GM20431 (cell line): Measurements from ENCODE around the gene PIP4P1.
"Not testable (repeated sequence)": the region's sequence is repeated elsewhere in the genome, so short reads cannot be mapped to it uniquely, and the experiment has no call there.

Experiments
- in situ Hi-C: fragments of 300-500 bp; cut with MseI, MboI; formaldehyde crosslinking; loops from one replicate; pipeline ENCODE4 v1.15.0; 2020; ENCODE audit warnings: low sequenced_read_pairs; ENCODE audit not compliant: unreplicated experiment

PIP4P1 gene

DNA sequence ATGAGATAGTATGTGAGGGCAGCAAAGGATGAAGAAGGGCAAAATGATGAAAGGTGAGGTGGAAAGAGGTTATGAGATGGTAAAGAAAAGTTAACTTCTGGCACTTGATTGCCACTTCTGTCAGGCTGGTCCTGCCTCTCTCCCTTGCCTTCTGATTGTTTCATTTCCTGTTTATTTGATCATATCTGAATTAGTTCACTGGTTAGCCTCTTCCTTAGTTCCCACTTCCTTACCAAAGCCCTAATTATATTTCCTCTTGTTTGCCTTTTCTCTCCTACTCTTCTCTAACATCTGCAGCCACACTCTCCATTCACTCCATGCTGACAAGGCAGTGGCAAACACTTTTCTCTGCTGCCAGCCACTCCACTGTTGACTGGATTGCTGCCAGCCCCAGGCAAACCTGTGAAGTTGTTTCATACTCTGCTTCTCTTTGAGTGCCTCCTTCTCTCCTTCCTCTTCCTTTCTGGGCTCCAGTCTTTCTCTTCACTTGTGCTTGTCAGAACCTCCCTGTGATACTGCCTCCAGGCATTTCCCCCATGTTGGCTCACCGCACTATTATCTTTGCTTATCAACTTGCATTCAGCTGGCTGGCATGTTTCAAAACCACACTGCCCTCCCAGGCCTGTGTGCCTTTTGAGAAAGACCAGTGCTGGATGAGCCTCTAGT is 16.1 kb upstream of the PIP4P1 start:
- in situ Hi-C loops: no loop called here

DNA sequence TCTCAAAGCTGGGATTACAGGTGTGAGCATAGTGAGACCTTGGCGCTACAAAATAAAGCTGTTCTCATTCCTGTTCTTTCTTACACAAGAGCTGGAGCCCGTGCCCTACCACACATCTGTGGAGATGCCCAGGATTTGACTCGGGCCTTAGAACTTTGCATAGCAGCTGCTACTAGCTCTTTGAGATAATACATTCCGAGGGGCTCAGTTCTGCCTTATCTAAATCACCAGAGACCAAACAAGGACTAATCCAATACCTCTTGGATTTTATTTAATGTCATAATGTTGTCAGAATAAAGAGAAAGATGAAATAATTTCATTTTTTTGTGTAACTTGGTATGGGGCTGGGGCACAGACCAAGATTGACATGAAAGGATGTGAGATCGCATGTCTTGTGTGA is 15.5 kb upstream of the PIP4P1 start:
- in situ Hi-C loops: no loop called here

DNA sequence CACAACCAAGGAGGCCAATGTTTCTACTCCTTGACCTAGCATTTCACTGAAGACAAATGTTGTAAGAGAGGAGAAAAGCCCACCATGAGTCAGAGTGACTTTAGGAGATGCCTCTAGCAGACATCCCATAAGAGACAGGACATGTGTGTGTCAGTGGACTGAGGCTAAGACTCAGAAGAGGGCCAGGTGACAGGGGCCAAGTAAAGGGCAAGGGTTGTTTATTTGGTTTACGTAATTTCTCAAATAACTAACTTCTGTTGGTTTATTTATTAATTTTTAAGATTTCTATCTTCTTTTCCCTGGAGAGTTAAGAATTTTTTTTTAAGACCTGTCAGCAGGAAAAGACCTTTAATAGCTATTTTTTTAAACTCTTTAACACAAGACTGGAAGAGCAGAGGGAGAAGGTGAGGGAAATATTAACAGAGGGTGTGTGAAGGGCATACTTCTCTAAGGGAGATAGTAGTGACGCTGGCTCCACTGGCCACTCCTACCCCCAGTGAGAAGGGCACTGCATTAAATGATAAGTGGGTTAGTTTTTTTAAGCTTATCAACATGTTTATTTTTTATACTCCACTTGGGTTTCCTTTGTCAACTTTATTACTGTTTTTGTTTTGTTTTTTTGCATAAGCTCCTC is 11.4 kb upstream of the PIP4P1 start:
- in situ Hi-C loops: no loop called here

DNA sequence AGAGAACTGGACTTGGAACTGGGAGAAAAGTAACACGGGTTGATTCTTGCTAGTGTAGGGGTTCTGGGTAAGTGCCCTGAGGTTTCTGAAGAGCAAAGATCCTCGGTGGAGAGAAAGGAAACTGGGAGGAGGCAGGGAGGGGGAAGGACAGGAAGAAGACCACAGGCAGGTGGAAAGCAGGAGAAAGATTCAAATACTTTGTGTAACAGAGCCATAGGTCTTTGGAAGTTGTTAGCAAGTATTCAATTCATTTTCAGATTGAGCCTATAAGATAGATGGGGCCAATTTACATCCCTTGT is 9.3 kb upstream of the PIP4P1 start:
- in situ Hi-C loops: no loop called here

DNA sequence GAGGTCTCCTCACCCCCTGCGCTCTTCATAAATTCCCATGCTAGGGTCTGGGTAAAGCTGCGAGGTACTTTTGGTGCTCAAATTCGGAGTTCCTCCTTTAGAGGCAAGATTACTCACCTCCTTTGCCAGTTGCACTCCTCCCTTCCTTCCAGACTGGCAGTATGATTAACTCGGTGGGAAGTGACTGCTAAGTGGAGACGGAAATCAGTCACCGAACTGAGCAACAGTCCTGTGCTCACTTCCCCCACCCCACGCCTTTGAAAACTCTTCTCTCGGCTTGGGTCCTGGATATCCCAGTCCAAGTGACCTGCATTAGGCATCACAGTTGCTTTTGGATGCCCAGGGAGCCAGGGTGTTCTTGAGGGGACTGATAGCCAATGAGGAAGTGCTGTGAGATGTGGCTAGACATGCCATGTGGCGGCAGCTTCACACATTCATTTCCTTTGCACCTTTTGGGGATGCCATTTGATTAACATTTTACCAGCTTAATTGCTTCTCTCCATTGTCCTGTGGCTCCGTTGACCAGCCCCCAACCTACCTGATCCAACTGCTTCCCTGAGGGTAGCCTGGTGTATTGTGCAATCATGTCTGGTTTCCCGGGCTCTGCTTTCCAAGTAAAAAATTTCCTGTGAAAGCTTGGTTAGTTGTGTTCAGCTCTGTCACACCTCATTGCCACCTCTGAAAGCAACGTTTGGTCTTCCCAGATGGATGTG is 8.8 kb upstream of the PIP4P1 start:
- in situ Hi-C loops: no loop called here

DNA sequence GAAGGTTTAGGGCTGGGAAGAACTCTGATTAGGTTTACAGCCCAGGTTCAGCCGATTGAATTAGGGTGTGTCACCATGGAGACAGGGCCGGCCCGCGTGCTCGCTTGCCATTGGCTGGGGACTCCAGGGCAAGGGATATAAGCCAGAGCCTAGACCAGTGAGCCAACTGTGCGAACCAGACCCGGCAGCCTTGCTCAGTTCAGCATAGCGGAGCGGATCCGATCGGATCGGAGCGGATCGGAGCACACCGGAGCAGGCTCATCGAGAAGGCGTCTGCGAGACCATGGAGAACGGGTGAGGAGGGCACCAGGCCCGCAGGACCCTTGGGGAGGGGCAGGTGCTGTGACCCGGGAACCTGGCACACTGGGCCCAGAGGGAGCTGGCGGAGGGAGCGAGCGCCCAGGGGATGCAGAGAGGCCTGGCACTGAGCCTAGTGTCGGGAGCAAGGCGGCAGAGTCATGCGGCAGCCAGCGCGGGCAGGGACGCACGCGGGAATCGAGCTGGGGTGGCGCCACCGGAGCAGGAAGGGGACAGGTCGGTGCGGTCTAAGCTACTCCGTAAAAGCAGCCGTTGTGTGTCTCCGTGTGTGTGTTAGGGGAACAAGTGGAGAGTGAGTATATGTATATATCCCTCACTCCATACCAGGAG is 8.1 kb upstream of the PIP4P1 start, which contains the start of gene PNP:
PNP (plus strand) TSS at position 165 of the 648 bp plus-strand sequence; CDS start at position 284, 119 bp downstream.
- in situ Hi-C loops: no loop called here

DNA sequence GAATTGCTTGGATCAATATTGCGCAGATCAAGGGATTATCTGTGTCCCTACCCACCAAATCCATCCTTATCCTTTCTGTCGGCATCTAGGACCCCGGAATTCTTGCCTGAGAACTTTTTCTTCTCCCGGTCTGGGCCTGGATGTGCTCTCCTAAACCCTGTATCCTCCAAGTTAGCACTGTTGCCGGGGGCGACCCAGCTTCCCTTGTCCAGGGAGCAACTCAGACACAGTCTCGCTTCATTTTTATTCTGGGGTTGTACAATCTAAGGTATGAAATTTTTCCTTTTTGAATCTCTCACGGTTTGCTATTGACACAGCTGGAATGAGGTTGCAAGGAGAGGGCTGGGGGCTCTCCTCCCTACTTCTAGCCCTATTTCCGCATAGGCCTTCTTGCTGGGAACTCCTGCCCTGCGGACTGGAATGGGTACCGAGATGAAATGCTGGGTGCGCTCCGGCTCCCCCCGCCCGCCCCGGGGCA is 7.6 kb upstream of the PIP4P1 start:
- in situ Hi-C loops: no loop called here

DNA sequence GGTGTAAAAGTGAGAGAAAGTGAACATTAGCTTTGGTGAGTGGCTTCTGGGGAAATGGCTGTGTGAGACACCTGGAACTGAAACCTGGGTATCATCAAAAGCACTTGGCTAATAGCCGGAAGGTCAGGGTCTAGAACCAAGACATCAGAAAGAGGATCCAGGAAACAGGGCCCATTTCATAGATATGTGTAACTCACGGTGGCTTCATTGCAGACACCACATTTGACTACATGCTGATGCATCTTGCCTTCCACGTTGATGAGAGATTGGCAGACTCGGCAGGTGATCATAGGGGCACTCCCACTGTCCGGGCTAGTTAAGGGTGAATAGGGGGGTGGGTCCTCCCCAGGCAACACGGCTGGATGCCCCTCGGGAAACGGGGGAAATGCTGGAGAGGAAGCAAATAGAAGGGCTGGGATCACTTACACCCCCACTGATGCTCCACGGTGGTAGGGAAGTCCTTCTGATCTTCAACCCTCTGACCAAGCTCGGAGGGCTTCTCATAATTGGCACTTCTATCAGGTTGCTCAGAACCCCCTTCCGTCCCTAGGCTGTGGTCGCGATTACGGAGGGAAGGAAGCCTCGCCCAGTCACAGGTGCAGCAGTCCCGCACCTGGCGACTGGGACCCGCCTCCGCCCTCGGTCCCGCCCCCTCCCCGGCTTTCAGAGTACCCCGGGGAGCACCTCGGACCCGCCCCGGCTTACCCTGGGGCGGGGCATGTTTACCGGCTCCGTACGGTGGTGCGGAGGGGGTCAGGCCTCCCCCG is 593 bp downstream of the PIP4P1 start:
- in situ Hi-C loops: no loop called here

DNA sequence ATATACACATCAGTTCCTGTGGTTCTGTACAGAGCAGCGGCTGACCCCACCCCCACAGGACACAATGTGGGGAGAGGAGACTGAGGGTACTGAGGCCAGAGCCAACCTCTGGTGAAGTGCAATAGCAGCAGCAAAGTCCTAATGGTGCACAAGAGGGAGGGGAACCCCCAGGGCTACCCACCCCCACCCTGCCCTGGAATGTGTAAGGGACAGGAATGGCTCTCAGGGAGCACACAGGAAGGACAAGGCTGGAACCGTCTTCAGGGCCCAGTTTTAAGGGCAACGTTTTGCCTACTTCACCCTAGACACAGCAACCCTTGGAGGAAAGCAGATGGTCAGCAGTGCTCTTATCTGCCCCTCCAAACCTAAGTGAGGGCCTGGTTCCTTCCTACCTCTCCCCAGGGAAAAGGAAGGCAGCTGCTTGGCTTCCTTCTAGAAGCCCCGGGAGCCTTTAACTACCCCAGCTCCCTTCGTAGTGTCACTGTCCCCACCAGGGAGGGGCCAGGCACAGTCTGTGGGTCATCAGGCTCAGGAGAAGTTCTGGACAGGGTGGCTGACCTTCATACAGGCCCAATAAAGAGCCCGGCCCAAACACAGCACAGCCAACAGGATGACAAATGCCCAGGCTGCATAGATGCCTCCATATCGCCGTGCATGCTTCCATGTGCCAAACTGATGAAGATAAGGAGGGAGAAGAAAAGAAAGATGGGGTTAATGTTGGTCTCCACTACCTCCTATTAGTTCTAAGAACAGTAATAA is 3.0 kb downstream of the PIP4P1 start:
- in situ Hi-C loops: no loop called here

DNA sequence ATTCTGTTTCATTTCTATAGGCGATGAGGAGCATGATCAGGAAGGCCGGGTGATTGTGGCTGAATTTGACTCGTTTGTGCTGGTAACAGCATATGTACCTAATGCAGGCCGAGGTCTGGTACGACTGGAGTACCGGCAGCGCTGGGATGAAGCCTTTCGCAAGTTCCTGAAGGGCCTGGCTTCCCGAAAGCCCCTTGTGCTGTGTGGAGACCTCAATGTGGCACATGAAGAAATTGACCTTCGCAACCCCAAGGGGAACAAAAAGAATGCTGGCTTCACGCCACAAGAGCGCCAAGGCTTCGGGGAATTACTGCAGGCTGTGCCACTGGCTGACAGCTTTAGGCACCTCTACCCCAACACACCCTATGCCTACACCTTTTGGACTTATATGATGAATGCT is 4.3 kb downstream of the PIP4P1 start:
- in situ Hi-C loops: no loop called here

DNA sequence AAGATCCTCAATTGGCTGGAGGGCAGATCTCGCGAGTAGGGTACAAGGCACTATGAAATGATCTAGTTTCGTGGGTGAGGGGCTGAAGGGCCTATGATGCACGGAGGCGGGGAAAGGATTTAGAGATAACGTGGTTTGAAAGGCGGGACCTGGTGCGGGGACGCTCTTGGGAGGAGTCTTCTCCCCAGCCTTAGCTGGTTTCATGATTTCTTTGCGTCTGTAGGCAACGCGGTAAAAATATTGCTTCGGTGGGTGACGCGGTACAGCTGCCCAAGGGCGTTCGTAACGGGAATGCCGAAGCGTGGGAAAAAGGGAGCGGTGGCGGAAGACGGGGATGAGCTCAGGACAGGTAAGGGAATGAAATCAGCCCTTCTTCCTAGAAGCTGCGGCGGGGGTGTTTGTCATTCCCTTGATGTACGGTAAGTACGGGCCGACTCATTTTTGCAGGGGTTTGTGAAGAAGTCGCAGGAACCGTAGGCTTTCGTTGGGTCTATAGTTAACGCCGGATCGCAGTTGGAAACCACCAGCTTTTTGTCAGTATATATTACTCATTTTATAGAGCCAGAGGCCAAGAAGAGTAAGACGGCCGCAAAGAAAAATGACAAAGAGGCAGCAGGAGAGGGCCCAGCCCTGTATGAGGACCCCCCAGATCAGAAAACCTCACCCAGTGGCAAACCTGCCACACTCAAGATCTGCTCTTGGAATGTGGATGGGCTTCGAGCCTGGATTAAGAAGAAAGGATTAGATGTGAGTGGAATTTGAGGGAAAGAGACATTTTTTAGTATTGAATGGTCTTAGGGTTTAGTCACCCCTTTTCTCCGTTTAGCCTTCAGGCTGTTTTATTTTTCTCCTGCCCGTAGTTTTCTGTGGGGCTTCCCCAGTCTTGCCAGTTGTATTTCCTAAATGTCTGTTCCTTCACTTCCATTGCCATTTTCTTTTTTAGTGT is 5.6 kb downstream of the PIP4P1 start:
- in situ Hi-C loops: no loop called here

DNA sequence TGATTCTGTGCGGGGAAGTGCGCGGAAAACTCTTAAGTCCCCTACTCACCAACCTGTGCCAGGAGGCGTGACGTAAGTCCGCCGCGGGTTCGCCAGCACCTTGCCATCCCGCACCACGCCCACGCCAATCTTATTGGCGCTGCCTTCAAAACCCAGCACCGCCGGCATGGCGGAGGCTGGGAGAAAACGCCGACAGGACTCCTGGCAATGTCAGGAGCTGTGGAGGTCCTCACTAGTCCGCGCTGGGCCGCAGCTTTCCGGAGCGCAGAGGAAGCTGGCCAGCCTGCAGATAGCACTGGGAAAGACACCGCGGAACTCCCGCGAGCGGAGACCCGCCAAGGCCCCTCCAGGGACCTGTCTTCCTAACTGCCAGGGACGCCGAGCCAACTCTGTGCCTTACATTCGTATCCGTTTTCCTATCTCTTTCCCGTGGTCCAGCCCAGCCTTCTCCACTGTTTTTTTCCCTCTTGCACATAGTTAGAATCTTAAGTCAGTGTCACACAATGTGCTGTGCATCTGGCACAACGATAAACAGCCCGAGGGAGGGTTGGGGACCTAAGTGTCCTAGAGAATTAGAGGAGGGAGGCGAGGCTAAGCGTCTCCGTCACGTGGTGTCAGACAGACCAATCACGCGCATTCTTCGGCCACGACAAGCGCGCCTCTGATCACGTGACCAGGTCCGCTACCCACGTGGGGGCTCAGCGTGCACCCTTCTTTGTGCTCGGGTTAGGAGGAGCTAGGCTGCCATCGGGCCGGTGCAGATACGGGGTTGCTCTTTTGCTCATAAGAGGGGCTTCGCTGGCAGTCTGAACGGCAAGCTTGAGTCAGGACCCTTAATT is 6.5 kb downstream of the PIP4P1 start, which contains the start of the genes APEX1 and OSGEP:
APEX1 (plus strand) TSS at position 711 of the 839 bp plus-strand sequence. CDS start 420 bp downstream, outside the sequence.
OSGEP (minus strand) TSS at position 297 of the 839 bp plus-strand sequence; CDS start at position 168, 129 bp downstream.
- in situ Hi-C loops: no loop called here

DNA sequence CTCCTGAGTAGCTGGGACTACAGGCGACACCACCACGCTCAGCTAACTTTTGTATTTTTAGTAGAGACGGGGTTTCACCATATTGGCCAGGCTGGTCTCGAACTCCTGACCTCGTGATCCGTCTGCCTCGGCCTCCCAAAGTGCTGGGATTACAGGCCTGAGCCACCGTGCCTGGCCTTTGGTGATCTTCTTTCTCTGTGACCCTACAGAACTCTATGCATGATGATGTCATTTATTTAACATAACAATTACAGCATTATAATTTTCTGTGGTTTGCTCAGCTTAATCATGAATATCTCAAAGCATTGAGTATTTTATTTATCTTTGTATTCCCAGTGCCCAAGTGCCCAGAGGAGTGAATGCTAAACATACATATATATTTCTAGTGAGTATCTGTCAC is 8.4 kb downstream of the PIP4P1 start:
- in situ Hi-C loops: not testable (repeated sequence)

DNA sequence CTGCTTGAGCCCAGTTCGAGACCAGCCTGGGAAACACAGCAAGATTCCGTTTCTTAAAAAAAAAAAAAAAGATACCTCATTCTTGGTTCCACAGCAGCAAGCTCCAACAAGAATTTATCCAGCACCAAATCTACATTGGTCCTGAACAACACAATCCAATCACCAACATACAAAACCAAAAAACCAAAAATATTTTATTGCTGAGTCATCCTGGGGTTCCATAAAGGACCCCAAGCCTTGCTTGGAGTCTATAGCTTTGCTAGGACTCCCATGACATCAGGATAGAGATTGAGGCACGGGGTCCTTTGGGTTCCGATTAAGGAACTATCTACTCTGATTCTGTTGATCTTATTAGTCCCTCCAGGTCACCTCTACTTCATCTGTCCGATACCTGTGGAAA is 14.3 kb downstream of the PIP4P1 start:
- in situ Hi-C loops: no loop called here

DNA sequence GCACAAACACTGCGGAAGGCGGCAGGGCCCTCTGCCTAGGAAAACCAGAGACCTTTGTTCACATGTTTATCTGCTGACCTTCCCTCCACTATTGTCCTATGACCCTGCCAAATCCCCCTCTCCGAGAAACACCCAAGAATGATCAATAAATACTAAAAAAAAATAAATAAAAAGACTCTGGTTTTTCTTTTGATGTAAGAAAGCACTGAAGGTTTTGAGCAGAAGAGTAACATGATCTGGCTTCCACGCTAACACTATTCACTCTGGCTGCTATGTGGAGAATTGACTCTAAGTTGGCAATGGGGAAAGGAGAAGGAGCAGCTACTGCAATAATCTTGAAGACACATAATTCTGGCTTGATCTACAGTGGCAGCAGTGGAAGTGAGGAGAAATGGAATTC is 17.6 kb downstream of the PIP4P1 start:
- in situ Hi-C loops: not testable (repeated sequence)

DNA sequence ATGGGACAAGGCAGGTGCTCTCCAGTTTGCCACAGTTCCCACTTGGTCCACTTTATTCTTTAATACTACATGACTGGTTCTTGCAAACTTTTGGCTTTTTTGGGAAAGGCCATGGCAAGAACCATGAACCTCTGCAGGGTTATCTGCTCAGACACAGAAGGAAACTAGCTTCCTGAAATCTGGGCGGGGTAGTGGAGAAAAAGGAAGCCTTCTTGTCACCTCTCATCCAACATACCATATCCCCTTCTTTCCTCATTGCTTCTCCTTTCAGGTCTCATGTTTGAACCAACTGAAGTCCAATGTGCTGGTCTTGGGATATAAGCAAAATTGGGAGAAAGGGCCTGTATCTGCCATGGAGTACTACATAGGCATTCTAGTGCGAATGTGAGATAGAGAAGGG is 19.8 kb downstream of the PIP4P1 start:
- in situ Hi-C loops: no loop called here

DNA sequence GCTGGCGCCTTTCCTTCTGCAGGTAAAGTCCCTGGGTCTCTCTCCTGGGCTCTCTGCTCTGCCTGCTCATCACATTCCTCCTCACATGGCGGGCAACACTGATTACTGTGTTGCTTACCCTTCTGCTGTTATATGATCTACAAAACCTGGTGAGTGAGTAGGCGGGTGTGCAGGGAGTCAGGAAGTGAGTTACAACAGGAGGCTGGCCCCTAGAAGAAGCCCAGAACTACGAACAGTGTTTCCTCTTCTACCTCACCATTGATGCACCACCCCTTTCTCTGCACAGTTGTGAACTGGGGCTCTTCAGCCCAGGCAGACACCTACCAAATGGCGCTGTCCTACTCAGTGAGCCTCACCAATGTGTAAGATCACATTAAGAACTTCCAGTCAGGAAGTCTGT is 20.4 kb downstream of the PIP4P1 start:
- in situ Hi-C loops: no loop called here
